ENCODE measurements around the gene RCL1.

DNA sequence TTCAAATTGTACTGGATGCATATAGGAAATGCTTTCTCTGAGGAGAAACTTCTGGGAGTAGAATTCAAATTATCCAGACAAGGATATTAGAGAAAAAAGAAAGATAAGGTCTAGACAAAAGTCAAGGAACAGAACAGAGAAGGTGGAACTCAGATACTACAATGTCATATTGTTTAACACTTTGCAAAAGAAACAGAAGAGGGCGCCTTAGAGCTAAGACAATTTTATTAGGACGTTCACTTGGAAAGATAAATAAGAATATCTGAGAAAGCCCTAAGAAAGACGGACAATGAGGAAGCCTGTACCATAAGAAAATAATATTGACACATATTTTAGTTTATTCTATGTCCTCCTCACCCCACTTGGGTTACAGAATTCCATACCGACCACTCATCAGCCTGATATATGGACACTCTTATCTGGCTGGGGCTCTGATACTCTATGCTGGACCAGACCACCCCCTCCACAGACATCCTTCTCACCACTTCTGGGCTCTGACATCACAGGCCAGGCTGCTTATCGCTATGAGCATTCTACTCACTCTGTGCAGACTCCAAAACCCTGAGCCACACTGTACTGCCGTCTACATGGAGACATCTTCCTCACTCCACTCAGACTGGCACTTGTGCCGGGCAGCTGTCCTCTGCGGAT is 42.6 kb upstream of the RCL1 start:
- TF ChIP-seq, protein P1, sequence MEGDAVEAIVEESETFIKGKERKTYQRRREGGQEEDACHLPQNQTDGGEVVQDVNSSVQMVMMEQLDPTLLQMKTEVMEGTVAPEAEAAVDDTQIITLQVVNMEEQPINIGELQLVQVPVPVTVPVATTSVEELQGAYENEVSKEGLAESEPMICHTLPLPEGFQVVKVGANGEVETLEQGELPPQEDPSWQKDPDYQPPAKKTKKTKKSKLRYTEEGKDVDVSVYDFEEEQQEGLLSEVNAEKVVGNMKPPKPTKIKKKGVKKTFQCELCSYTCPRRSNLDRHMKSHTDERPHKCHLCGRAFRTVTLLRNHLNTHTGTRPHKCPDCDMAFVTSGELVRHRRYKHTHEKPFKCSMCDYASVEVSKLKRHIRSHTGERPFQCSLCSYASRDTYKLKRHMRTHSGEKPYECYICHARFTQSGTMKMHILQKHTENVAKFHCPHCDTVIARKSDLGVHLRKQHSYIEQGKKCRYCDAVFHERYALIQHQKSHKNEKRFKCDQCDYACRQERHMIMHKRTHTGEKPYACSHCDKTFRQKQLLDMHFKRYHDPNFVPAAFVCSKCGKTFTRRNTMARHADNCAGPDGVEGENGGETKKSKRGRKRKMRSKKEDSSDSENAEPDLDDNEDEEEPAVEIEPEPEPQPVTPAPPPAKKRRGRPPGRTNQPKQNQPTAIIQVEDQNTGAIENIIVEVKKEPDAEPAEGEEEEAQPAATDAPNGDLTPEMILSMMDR (IDR thresholded peaks at IDR 0.05) = peak; percentile 29 to 55 (median 51)
- no peak for TF ChIP-seq POLR2A (IDR thresholded peaks at IDR 0.05)

Data from uterus (tissue), 2 donors.